PC-3 (cell line): ENCODE results near the gene PCGF1. TPM values are rescaled to one million over a fixed set of nuclear protein-coding genes. Genes with fewer than 3 reads are reported as not detected.
"Not testable (repeated sequence)": the region's sequence is repeated elsewhere in the genome, so short reads cannot be mapped to it uniquely, and the experiment has no call there.

ENCODE experiments used
- ATAC-seq: fragments of 200-7000 bp; cut with Tn5 transposase; 2 replicates; pipeline ENCODE4 v1.9.1; 2020; ENCODE audit warnings: mild to moderate bottlenecking, moderate library complexity
- BruUV-seq: library from RNA; stranded (reverse); fragments of 400-500 nt; replicated peaks from 2 replicates; lab custom pipeline; 2021; lab: Mats Ljungman, UMichigan
- CTCF ChIA-PET: fragments of 300-600 bp; sonication (Branson Sonifier 250); formaldehyde crosslinking; loops from one replicate; lab custom pipeline; 2022; ENCODE audit warnings: antibody characterized with exemption; lab: Charles Lee
- POLR2A ChIA-PET: fragments of 300-600 bp; sonication (Branson Sonifier 250); formaldehyde crosslinking; loops from one replicate; lab custom pipeline; 2022; ENCODE audit warnings: antibody characterized with exemption; ENCODE audit not compliant: unreplicated experiment; lab: Charles Lee
- DNase-seq: peaks from one replicate; pipeline ENCODE4 v3.0.0-alpha.2; 2015
- H2AFZ ChIP-seq: fragments of 300-600 bp; sonication (generic); 2 replicates; pipeline ENCODE4 v1.6.0; 2016; ENCODE audit warnings: antibody characterized with exemption, low read length
- H3F3A ChIP-seq: fragments of 300-600 bp; sonication (generic); one replicate; pipeline ENCODE4 v1.6.0; 2017; ENCODE audit warnings: antibody characterized with exemption, low read length, control low read depth, mild to moderate bottlenecking; ENCODE audit not compliant: unreplicated experiment
- H3K27ac ChIP-seq: fragments of 300-600 bp; sonication (generic); 2 replicates; pipeline ENCODE4 v1.5.1; 2016; ENCODE audit warnings: mild to moderate bottlenecking, low read length
- H3K27me3 ChIP-seq: fragments of 300-600 bp; sonication (generic); 2 replicates; pipeline ENCODE4 v1.6.1; 2016; ENCODE audit warnings: low read length, mixed read lengths
- H3K36me3 ChIP-seq: fragments of 300-600 bp; sonication (generic); 2 replicates; pipeline ENCODE4 v1.6.1; 2016; ENCODE audit warnings: low read depth, mixed run types, low read length, mixed read lengths
- H3K4me1 ChIP-seq: fragments of 300-600 bp; sonication (generic); 2 replicates; pipeline ENCODE4 v1.5.1; 2016; ENCODE audit warnings: low read length; ENCODE audit not compliant: insufficient read depth
- H3K4me2 ChIP-seq: fragments of 300-600 bp; sonication (generic); 2 replicates; pipeline ENCODE4 v1.6.0; 2016; ENCODE audit warnings: low read length
- H3K4me3 ChIP-seq: fragments of 300-600 bp; sonication (generic); 2 replicates; pipeline ENCODE4 v1.5.1; 2016; ENCODE audit warnings: mild to moderate bottlenecking, low read length, mixed read lengths
- H3K79me2 ChIP-seq: fragments of 300-600 bp; sonication (generic); 2 replicates; pipeline ENCODE4 v1.6.1; 2017; ENCODE audit warnings: low read length, mixed read lengths
- H3K9ac ChIP-seq: fragments of 300-600 bp; sonication (generic); 2 replicates; pipeline ENCODE4 v1.6.0; 2016; ENCODE audit warnings: mild to moderate bottlenecking, low read length
- H3K9me2 ChIP-seq: fragments of 300-600 bp; sonication (generic); replicated peaks from 2 replicates; pipeline ENCODE4 v1.6.1; 2016; ENCODE audit warnings: mixed run types, low read length, mixed read lengths
- H3K9me3 ChIP-seq: fragments of 300-600 bp; sonication (generic); 2 replicates; pipeline ENCODE4 v1.6.1; 2016; ENCODE audit warnings: low read length, mixed read lengths
- H4K20me1 ChIP-seq: fragments of 300-600 bp; sonication (generic); 2 replicates; pipeline ENCODE4 v1.6.1; 2016; ENCODE audit warnings: low read length, mixed read lengths
- CTCF ChIP-seq: fragments of 300-600 bp; sonication (generic); conservative IDR thresholded peaks from 2 replicates; pipeline ENCODE4 v1.5.1; 2017; ENCODE audit warnings: antibody characterized with exemption, low read depth, mild to moderate bottlenecking, low read length
- EZH2 ChIP-seq: fragments of 300-600 bp; sonication (generic); IDR thresholded peaks from one replicate; pipeline ENCODE4 v1.6.1; 2017; ENCODE audit warnings: antibody characterized with exemption, mild to moderate bottlenecking, low read length; ENCODE audit not compliant: unreplicated experiment
- EZH2phosphoT487 ChIP-seq: fragments of 300-600 bp; sonication (generic); IDR thresholded peaks from 2 replicates; pipeline ENCODE4 v1.6.1; 2018; ENCODE audit warnings: mild to moderate bottlenecking, antibody characterized with exemption, low read length, borderline replicate concordance
- intact Hi-C: fragments of 100-400 bp; cut with micrococcal nuclease; formaldehyde crosslinking; loops from 2 replicates; pipeline ENCODE4 v1.9.0; 2023
- total RNA-seq: library from RNA; depleted of rRNA; stranded (reverse); fragments of >200 nt; gene quantifications from 2 replicates; pipeline ENCODE4 v1.2.3, GENCODE V29; 2014

PCGF1 gene
- total RNA-seq, 1 experiment from 2014 or later: 35.7 TPM

- no peak for TF ChIP-seq EZH2
- no peak for TF ChIP-seq CTCF
- no peak for TF ChIP-seq EZH2phosphoT487
- Histone ChIP-seq H3K9me2 (no peaks in the 10 kb centered on the region), H3K4me2 (no peak overlapping the region), H3K27me3 (no peaks in the 10 kb centered on the region), H3K27ac (no peak overlapping the region), H4K20me1 (no peaks in the 10 kb centered on the region), H3K4me3 (no peak overlapping the region), H3K36me3 (peaks cover 22% of the 10 kb centered on the region), H3F3A (no peaks in the 10 kb centered on the region), H3K4me1 (peaks cover 11% of the 10 kb centered on the region), H3K9me3 (no peaks in the 10 kb centered on the region), H3K79me2 (peaks cover 7% of the 10 kb centered on the region), H3K9ac (no peak overlapping the region), H2AFZ (no peak overlapping the region)
- no peak for ATAC-seq
- ChIA-PET CTCF (no interaction called here), POLR2A (no interaction called here)
- DNase-seq: no peak
- intact Hi-C loops: no loop called here
- no TSS peak for BruUV-seq
These were observed 18.6 kb downstream of the PCGF1 start for GRCh38 chr2:74488643-74489481.

GRCh38 chr2:74486141-74486540 lies 21.4 kb downstream of the PCGF1 start:
- no peak overlapping the region for H3K4me3 ChIP-seq
- no peak overlapping the region for H3K27ac ChIP-seq
- no peaks in the 10 kb centered on the region for H3K9me3 ChIP-seq
- POLR2A ChIA-PET: no interaction called here
- no peaks in the 10 kb centered on the region for H4K20me1 ChIP-seq
- ATAC-seq (no peak), DNase-seq (no peak)
- no peak overlapping the region for H3K9ac ChIP-seq
- H3K4me1 ChIP-seq: peaks cover 20% of the 10 kb centered on the region
- no peaks in the 10 kb centered on the region for H3K27me3 ChIP-seq
- CTCF ChIA-PET: no interaction called here
- H3K79me2 ChIP-seq: peaks cover 30% of the 10 kb centered on the region
- no peak for TF ChIP-seq EZH2
- no peak for TF ChIP-seq EZH2phosphoT487
- no peak for TF ChIP-seq CTCF
- no TSS peak for BruUV-seq
- no peak overlapping the region for H2AFZ ChIP-seq
- no peaks in the 10 kb centered on the region for H3K9me2 ChIP-seq
- intact Hi-C loops: no loop called here
- H3K36me3 ChIP-seq: peaks cover 4% of the 10 kb centered on the region; the same call in 1 of the 2 replicates
- H3F3A ChIP-seq: no peaks in the 10 kb centered on the region
- no peak overlapping the region for H3K4me2 ChIP-seq

GRCh38 chr2:74483675-74484164 lies 23.8 kb downstream of the PCGF1 start:
- CTCF ChIA-PET: interaction anchor here (0.8 kb wide), 1 partner anchor 31 kb away, joined by 7 read pairs; the partner anchor contains the start of gene TLX2
- Histone ChIP-seq H2AFZ (peak overlapping the region; percentile 97), H3K4me1 (peaks cover 29% of the 10 kb centered on the region), H3K4me2 (peak overlapping the region; percentile 91), H3K4me3 (peak overlapping the region; percentile 84), H3K79me2 (peaks cover 50% of the 10 kb centered on the region), H3K9ac (peak overlapping the region; percentile 84)
- H3K27ac ChIP-seq, H3K9me2 ChIP-seq, ATAC-seq, H3F3A ChIP-seq, H3K9me3 ChIP-seq, H3K27me3 ChIP-seq, H4K20me1 ChIP-seq, BruUV-seq, DNase-seq, POLR2A ChIA-PET, H3K36me3 ChIP-seq: not testable (repeated sequence)
- intact Hi-C loops: loop anchor here (1.0 kb wide), 5 partner anchors 15 to 104 kb away; partner anchors contain the start of genes AUP1, HTRA2, PCGF1 and WBP1
